GM18951 (cell line): ENCODE results near the gene FUBP1.

ENCODE experiments used
- POLR2A ChIP-seq: IDR thresholded peaks from 4 replicates; pipeline ENCODE4 v1.6.1; 2011; ENCODE audit warnings: mild to moderate bottlenecking; ENCODE audit not compliant: insufficient read length, insufficient read depth; ENCODE audit errors: extremely low read depth
- in situ Hi-C: fragments of 300-500 bp; cut with MboI; formaldehyde crosslinking; loops from one replicate; pipeline ENCODE4 v1.12.0; 2022; ENCODE audit warnings: low sequenced_read_pairs, mixed read lengths, inconsistent platforms; ENCODE audit not compliant: unreplicated experiment

Gene FUBP1

GRCh38 chr1:77906019-77906545, 72.8 kb downstream of the FUBP1 start:
- no peak for TF ChIP-seq POLR2A
- in situ Hi-C loops, result loop anchor here (25.0 kb wide), 1 partner anchor 206 kb away; no protein-coding TSS in a partner anchor

- TF ChIP-seq POLR2A, result no peak
- in situ Hi-C loops, result loop anchor here (25.0 kb wide), 1 partner anchor 207 kb away; no protein-coding TSS in a partner anchor
These were observed 73.3 kb downstream of the FUBP1 start for GRCh38 chr1:77905603-77906002.

GRCh38 chr1:77900687-77901293, 78.1 kb downstream of the FUBP1 start:
- TF ChIP-seq POLR2A, result no peak

GRCh38 chr1:77899647-77900320, 79.1 kb downstream of the FUBP1 start:
- no peak for TF ChIP-seq POLR2A
- in situ Hi-C loops, result loop anchor here (25.0 kb wide), 1 partner anchor 213 kb away; no protein-coding TSS in a partner anchor

More at GRCh38 chr1:77900687-77901293, 78.1 kb downstream of the FUBP1 start:
- in situ Hi-C loops, result loop anchor here (25.0 kb wide), 1 partner anchor 212 kb away; no protein-coding TSS in a partner anchor
